ENCODE data around the gene DMRTA2.
A peak's percentile ranks its signal among the peaks of the same experiment; 100 is the strongest.

Gene DMRTA2

DNA sequence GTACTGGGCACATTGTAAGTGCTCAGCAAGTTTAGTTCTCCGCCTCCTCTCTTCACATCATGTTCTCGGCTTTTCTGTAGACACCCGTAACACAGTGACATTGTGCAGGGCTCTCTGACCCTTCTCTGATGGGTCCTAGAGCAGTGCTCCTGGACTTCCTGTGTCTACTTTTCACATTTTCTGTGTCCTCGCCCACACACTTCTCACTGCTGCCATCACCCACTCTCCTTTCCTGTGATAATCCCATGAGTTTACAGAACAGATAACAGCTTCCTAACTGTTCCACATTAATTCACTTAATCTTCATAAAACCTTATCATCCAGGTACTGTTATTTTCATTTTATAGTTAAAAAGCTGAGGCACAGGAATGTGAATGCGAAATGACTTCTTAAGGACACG lies 13.2 kb upstream of the DMRTA2 start:
- H3K9me3 ChIP-seq (ENCODE audit: control insufficient read depth, low read depth, low read length) = no peaks in the 10 kb centered on the region
- peaks cover 32% of the 10 kb centered on the region for H3K27me3 ChIP-seq (ENCODE audit: control insufficient read depth, insufficient read depth, low read length)
- no peak overlapping the region for H3K27ac ChIP-seq (ENCODE audit: low read length)
- no peak overlapping the region for H3K4me3 ChIP-seq (ENCODE audit: low read length)
- H3K36me3 ChIP-seq (ENCODE audit: control insufficient read depth, low read depth, low read length) = peaks cover 3% of the 10 kb centered on the region
- H3K4me1 ChIP-seq (ENCODE audit: control insufficient read depth, low read depth, low read length) = no peaks in the 10 kb centered on the region
- H3K9ac ChIP-seq (ENCODE audit: low read length) = no peak overlapping the region

DNA sequence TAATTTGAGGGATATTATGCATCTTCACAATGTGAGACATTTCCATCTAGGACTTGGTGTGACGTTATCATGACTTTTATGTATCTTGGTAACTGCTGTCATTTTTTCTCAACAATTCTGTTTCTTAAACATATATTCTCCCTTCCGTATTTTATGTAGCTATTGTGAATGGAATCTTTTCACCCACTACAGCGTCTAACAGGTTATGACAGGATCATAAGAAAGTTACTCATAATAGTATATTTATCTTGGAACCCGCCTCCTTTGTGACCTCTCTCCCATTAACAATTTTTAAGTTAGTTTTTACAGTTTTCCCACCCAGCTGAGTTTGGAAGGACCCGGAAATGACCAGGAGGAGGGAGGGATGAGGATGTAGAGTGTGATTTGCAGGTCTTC lies 6.8 kb upstream of the DMRTA2 start:
- Histone ChIP-seq H3K27ac (ENCODE audit: low read length) (no peak overlapping the region), H3K9ac (ENCODE audit: low read length) (no peak overlapping the region), H3K4me1 (ENCODE audit: control insufficient read depth, low read depth, low read length) (peaks cover 14% of the 10 kb centered on the region), H3K36me3 (ENCODE audit: control insufficient read depth, low read depth, low read length) (no peaks in the 10 kb centered on the region), H3K9me3 (ENCODE audit: control insufficient read depth, low read depth, low read length) (no peaks in the 10 kb centered on the region), H3K4me3 (ENCODE audit: low read length) (peak overlapping the region; percentile 47), H3K27me3 (ENCODE audit: control insufficient read depth, insufficient read depth, low read length) (peaks cover 96% of the 10 kb centered on the region)

DNA sequence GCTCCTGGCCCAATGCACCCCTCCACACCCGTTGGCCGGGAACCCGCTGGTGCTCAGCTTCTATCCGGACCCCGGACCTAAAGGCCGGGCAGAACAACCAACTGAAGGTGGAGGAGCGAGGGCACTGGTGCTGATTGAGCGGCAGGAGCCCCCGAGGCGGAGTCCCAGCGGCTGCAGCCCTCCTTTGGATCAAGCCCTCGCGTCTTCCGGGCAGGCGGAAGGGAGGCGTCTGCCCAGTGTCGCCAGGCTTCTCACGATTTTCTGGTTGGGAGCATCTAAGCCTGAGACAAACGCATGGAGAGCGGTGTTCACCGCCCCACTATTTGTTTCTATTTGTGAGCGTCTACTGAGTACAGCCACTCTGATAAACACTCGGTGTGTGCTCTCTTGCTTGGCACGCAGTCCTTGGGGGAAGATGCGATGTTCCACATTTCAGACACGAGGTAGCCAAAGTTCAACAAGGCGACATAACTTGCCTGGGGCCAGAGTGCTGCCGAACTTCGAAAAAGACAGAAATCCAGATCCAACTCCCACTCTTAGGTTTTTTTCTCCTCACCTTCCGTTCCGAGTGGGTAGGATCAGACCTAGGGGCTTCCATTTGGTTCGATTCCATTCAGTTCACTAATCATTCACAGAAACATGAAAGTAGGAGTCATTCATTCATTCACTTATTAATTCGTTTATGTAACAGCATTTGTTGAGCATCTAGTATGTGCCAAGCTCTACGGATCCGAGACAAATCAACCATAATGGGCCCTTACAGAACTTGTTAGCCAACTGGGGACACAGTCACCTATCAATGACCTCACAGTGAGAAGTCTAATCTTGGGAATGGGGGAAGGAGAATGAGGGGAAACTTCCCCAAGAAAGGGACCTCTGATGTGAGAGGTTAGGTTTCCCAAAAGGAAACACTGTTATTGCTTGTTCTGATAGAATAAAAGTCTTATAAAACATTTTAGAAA lies 4.9 kb upstream of the DMRTA2 start:
- Histone ChIP-seq H3K9ac (ENCODE audit: low read length) (no peak overlapping the region), H3K36me3 (ENCODE audit: control insufficient read depth, low read depth, low read length) (no peaks in the 10 kb centered on the region), H3K4me3 (ENCODE audit: low read length) (no peak overlapping the region), H3K4me1 (ENCODE audit: control insufficient read depth, low read depth, low read length) (peaks cover 19% of the 10 kb centered on the region), H3K27ac (ENCODE audit: low read length) (no peak overlapping the region), H3K9me3 (ENCODE audit: control insufficient read depth, low read depth, low read length) (no peaks in the 10 kb centered on the region), H3K27me3 (ENCODE audit: control insufficient read depth, insufficient read depth, low read length) (peaks cover 100% of the 10 kb centered on the region)

DNA sequence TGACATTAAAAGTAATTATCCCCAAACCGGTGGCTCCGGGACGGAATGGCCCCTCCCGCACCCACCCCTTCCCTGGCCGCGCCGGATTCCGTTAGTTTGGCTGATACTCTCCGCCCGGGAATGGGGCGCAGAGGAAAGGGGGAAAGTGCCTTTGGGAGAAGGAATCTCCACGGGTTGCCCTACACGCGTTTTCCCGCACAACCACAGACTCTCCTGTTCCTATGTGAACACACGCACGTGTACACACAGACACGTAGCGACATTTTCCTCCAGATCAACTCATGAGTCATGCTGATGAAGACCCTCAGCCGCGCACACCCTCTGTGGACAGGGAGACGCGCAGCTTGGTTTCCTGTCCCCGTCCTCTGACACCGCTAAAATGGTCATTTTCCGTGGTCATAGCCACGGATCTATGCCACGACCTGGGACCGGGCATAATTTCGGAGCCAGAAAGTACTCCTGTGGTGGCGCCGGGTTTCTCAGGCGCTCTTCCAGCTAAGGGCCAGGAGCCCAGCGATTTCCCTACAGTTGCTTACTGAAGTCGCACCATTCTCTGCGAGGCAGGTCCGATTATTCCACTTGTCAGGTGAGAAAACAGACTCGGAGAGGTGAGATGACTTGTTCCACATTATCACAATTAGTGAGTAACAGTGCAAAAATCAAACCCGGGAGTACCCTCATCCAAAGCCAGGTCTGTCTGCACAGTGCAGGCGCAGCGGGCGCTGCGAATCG lies 4.0 kb upstream of the DMRTA2 start:
- Histone ChIP-seq H3K27ac (ENCODE audit: low read length) (no peak overlapping the region), H3K4me1 (ENCODE audit: control insufficient read depth, low read depth, low read length) (peaks cover 26% of the 10 kb centered on the region), H3K27me3 (ENCODE audit: control insufficient read depth, insufficient read depth, low read length) (peaks cover 100% of the 10 kb centered on the region), H3K9ac (ENCODE audit: low read length) (no peak overlapping the region), H3K36me3 (ENCODE audit: control insufficient read depth, low read depth, low read length) (no peaks in the 10 kb centered on the region), H3K4me3 (ENCODE audit: low read length) (no peak overlapping the region), H3K9me3 (ENCODE audit: control insufficient read depth, low read depth, low read length) (no peaks in the 10 kb centered on the region)

DNA sequence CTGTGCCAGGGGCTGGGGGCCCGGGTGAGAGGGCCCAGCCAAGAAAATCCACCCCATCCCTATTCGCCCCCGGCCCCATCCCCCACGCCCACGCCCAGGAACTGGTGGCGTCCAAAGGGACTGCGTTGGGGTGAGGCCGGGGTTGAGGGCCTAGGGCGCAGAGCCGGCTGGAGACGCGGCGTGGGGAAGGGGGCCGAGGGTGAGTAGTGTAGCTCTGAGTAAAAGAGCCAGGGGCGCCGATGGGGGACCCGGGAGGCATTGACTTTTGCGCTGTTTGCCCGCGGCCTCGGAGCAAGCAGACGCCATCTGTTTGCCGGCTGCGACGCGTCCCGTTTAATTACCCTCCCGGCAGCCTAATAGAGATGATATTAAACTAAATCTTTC lies 3.5 kb upstream of the DMRTA2 start:
- no peaks in the 10 kb centered on the region for H3K36me3 ChIP-seq (ENCODE audit: control insufficient read depth, low read depth, low read length)
- H3K27ac ChIP-seq (ENCODE audit: low read length) = no peak overlapping the region
- H3K27me3 ChIP-seq (ENCODE audit: control insufficient read depth, insufficient read depth, low read length) = peaks cover 100% of the 10 kb centered on the region
- H3K9ac ChIP-seq (ENCODE audit: low read length) = no peak overlapping the region
- peaks cover 26% of the 10 kb centered on the region for H3K4me1 ChIP-seq (ENCODE audit: control insufficient read depth, low read depth, low read length)
- H3K9me3 ChIP-seq (ENCODE audit: control insufficient read depth, low read depth, low read length) = no peaks in the 10 kb centered on the region
- H3K4me3 ChIP-seq (ENCODE audit: low read length) = no peak overlapping the region

DNA sequence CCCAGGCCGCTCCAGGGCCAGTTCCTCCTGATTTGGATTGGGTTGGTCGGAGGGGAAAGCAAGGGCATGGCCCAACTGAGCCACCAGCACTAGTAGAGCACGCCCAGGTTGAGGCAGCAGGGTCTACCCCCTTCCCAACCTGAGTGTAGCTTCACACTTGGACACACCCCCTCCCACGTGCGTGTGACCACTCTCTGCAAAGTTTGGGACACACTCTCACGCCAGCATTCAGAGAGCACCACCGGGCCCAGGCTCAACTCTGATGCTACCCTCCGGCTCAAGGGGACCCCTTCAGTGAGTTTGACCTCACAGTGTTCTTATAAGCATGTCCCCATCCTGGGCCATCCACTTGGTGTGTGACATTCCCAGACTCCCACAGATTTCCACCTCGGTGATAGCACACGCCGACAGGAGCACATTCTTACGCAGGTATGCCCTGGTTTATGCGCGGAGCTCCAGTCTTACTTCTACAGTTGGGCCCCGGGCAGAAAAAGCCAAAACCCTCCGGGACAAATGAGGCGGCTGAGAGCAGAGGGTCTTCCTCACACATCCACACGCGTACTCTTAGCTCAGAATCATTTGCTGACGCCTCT lies 3.0 kb upstream of the DMRTA2 start:
- Histone ChIP-seq H3K36me3 (ENCODE audit: control insufficient read depth, low read depth, low read length) (no peaks in the 10 kb centered on the region), H3K4me3 (ENCODE audit: low read length) (no peak overlapping the region), H3K27ac (ENCODE audit: low read length) (no peak overlapping the region), H3K9me3 (ENCODE audit: control insufficient read depth, low read depth, low read length) (no peaks in the 10 kb centered on the region), H3K4me1 (ENCODE audit: control insufficient read depth, low read depth, low read length) (peaks cover 24% of the 10 kb centered on the region), H3K27me3 (ENCODE audit: control insufficient read depth, insufficient read depth, low read length) (peaks cover 100% of the 10 kb centered on the region), H3K9ac (ENCODE audit: low read length) (no peak overlapping the region)

DNA sequence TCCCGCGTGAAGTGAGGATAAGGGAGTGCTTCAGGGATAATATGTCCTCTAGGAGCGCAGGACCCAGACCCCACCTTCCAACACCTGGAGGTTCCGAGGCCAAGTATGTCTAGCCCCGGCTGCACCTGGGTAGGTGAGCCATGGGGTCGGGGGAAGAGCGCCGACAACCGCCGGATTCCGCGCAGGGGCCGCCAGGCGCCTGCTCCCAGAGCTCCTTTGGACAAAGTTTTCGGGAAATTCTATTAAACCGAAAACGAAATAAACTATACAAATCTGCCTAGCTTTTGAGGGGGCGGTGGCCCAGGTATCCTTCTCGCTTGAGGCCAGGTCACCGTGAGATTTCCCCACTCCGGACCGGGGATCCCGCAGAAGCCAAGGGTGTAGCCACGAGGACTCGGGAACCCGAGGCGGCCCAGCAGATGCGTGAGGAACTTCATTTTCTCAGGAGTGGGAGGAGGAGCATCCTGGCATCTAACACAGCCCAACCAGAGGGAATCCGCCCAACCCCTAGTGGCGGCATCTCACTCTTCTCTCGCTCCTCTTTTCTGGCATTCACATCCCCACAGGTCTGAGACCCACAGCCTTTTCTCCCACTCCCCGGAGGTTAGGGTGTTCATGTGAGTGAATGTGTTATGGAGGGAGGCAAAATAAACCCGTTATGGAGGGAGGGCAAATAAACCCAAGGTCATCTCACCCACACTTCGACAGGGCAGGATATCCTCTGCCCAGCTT lies 2.3 kb upstream of the DMRTA2 start:
- H3K4me1 ChIP-seq (ENCODE audit: control insufficient read depth, low read depth, low read length) = peaks cover 19% of the 10 kb centered on the region
- no peaks in the 10 kb centered on the region for H3K36me3 ChIP-seq (ENCODE audit: control insufficient read depth, low read depth, low read length)
- H3K9ac ChIP-seq (ENCODE audit: low read length) = no peak overlapping the region
- H3K9me3 ChIP-seq (ENCODE audit: control insufficient read depth, low read depth, low read length) = no peaks in the 10 kb centered on the region
- H3K4me3 ChIP-seq (ENCODE audit: low read length) = no peak overlapping the region
- peaks cover 100% of the 10 kb centered on the region for H3K27me3 ChIP-seq (ENCODE audit: control insufficient read depth, insufficient read depth, low read length)
- no peak overlapping the region for H3K27ac ChIP-seq (ENCODE audit: low read length)

DNA sequence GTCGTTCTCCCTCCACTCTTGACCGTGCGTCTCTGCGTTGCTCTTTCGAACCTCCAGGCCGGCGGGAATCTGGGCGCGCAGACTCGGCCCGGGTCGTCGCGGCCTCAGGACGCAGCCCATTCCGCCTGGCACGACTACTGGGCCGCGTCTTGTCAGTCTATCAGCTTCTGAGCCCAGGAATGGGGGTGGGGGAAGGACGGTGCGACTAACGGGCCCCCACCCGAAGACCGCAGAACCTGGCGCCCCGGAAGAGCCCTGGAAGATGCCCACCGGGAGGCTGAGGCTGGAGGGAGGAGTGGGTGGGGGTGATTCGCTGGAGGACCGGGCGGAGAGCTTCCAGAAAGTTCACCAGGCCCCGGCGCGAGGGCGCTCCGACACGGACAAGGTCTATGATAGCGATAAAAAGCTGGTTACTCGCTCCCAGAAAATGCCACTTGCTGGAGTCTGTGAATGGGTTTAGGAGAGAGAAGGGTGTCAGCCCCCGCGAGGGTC lies 1.7 kb upstream of the DMRTA2 start:
- no peak overlapping the region for H3K4me3 ChIP-seq (ENCODE audit: low read length)
- peaks cover 100% of the 10 kb centered on the region for H3K27me3 ChIP-seq (ENCODE audit: control insufficient read depth, insufficient read depth, low read length)
- no peak overlapping the region for H3K27ac ChIP-seq (ENCODE audit: low read length)
- H3K9ac ChIP-seq (ENCODE audit: low read length) = no peak overlapping the region
- H3K9me3 ChIP-seq (ENCODE audit: control insufficient read depth, low read depth, low read length) = no peaks in the 10 kb centered on the region
- H3K36me3 ChIP-seq (ENCODE audit: control insufficient read depth, low read depth, low read length) = no peaks in the 10 kb centered on the region
- H3K4me1 ChIP-seq (ENCODE audit: control insufficient read depth, low read depth, low read length) = peaks cover 23% of the 10 kb centered on the region

DNA sequence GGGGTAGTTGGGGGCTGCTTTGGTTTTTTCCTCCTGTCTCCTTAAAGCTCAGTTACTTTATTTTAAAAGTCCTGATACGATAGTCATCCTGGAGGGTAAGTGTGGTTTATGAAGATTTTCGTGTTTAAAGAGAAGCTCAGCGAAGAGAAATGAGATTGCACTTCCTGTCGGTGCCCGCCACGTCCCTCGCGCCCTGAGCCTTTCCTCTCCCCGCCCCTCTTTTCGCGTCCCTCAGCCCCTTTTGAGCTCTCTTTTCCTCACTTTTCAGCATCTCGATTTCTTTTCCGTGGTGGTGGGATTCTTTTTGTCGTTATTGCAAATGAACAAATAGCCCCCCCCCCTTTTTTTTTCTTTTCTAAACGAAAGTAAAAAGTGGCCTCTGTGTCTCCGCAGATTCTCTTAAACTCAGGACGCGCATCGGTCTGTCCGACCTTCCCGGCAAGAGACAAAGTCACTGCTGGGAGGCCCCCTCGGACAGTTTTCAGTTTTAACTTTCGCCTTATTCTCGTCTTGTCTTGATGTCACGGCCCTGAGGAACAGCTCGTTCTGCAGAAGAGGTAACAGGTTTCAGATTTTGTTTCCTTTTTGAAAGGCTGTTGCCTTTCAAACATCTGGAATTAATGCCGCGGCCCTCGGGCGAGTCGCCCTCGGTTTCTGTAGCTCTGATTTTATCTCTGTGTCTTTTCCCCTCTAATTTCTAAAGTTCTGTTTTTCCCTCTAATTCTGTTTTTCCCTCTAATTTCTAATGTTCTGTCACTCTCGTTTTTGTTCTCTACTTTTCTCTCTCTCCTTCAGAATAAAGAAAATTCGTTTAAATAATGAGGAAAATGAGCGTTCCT lies 1.0 kb upstream of the DMRTA2 start:
- Histone ChIP-seq H3K27me3 (ENCODE audit: control insufficient read depth, insufficient read depth, low read length) (peaks cover 100% of the 10 kb centered on the region), H3K36me3 (ENCODE audit: control insufficient read depth, low read depth, low read length) (no peaks in the 10 kb centered on the region), H3K27ac (ENCODE audit: low read length) (no peak overlapping the region), H3K4me3 (ENCODE audit: low read length) (peak overlapping the region; percentile 14), H3K9ac (ENCODE audit: low read length) (no peak overlapping the region), H3K9me3 (ENCODE audit: control insufficient read depth, low read depth, low read length) (no peaks in the 10 kb centered on the region), H3K4me1 (ENCODE audit: control insufficient read depth, low read depth, low read length) (peaks cover 23% of the 10 kb centered on the region)

DNA sequence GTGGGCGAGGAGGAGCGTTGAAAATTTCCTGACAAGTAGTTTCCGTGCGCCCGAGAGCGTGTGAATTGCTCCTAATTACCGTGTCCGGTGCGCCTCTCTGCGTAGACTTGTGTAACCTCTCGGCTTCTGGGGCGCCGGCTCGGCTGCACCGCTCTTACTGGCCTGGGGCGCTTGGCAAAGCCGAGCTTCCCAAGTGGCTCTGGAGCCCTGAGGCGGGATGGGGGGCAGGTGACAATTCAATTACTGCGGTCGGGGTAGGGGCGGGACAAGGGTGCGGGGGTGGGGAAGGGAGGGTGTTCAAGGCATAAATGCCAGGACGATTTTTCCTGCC lies 392 bp upstream of the DMRTA2 start:
- no peak overlapping the region for H3K27ac ChIP-seq (ENCODE audit: low read length)
- H3K4me3 ChIP-seq (ENCODE audit: low read length) = peak overlapping the region; percentile 47
- no peaks in the 10 kb centered on the region for H3K9me3 ChIP-seq (ENCODE audit: control insufficient read depth, low read depth, low read length)
- peaks cover 100% of the 10 kb centered on the region for H3K27me3 ChIP-seq (ENCODE audit: control insufficient read depth, insufficient read depth, low read length)
- no peaks in the 10 kb centered on the region for H3K36me3 ChIP-seq (ENCODE audit: control insufficient read depth, low read depth, low read length)
- H3K4me1 ChIP-seq (ENCODE audit: control insufficient read depth, low read depth, low read length) = peaks cover 23% of the 10 kb centered on the region
- H3K9ac ChIP-seq (ENCODE audit: low read length) = no peak overlapping the region

Data from iPS-18a (cell line).